DMS53 treated with DMSO at 0.1 percent for 48 hours (cell line): ENCODE results near the gene CCDC110.

Source experiments
- DNase-seq: peaks from one replicate; lab custom pipeline; 2025; ENCODE audit not compliant: unreplicated experiment; lab: John Stamatoyannopoulos, UW

Gene CCDC110

DNA sequence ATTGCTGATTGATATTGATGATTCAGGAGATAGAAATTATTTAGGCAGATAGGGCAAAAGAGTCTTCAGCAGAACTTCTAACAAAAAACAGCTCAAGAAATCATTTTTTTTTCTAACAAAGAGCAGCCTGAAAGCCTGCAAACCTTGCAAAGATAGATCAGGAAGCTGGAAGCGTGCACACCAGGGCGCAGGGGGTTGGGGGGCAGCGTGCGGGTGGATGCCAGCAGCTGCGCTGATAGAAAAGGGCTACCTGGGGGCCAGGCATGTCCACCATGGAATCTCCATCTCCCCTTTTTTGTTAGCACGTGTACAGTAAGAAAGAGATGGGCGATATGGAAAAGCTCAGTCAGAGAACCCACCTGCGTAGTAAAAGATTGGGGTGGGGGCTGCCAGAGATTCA lies 1.7 kb upstream of the CCDC110 start:
- DNase-seq: no peak

DNA sequence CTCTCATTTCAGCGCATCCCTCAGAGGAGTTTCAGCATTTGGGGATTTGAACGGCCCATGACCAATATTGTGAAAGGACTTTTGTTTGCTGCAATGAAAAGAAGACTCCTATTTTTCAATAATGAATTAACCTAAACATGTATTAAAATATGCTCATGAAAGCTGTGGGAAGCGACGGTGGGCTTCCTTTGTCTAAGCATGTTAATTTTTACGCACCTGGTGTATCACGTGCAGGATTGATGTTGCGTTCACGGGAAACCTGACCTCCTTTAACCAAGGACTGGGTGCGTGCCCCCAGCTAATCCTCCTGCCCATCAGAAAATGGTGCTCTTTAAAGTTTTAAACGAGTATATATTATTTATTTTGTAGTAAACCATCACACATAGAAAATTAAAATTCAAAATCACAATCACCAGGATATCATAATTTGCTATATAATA lies 590 bp upstream of the CCDC110 start:
- no peak for DNase-seq

DNA sequence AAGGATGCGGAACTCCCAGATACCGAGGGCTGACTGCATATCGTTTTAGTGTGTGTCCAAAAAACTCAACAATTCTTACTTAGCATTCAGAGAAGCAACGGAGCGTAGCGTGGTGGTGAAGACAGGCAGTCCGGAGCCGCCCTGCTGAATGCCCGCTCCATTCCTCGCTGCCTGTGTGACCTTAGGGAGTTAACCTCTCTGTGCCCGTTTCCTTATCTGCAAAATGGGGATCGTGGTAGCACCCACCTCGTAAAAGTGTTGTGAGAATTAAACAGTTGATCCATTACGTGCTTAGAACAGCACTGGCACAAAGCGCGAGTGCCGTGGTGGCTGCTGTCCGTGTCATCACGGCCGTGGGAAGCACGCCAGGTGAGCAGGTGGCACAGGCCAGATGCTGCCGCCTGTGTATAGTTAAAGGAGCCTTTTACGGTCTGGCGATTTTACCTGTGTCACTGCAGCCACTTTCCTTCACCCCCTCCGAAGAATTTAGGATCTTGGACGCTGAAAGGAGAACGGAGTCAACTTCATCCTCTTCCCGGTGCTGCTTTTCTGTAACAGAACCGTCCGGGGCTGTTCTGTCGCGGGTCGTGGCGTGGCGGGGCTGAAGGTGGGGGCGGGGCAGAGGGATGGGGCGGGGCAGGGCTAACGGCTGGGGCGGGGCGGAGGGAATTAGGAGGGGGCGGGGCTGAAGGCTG lies 885 bp downstream of the CCDC110 start:
- peak; percentile 63 for DNase-seq

DNA sequence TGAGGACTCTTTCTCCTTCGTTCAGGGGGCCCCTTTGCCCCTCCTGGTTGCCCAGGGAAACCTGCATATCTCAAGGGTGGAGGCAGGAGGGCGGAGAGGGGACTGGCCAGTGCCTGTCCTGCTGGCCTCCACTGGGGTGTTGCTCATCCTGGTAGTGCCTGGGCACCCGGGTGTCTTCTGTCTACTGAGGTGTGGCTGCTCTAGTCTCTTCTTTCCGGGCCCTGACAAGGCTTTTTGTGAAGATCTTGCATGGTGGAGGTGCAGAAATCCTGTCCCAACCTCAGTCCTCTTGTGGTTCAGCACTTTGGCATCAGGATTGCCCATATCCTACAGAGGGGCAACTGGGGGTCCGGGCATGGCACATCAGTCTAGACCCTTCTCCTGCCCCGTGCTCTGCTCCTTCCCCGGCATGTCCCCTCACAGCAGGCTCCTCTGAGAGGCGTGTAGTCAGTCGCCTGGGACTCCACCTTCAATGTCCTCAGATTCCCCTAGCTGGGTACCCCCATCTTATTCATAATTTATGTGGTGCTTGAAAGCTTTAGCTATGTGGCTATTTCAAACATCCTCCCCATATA lies 1.9 kb downstream of the CCDC110 start:
- no peak for DNase-seq

DNA sequence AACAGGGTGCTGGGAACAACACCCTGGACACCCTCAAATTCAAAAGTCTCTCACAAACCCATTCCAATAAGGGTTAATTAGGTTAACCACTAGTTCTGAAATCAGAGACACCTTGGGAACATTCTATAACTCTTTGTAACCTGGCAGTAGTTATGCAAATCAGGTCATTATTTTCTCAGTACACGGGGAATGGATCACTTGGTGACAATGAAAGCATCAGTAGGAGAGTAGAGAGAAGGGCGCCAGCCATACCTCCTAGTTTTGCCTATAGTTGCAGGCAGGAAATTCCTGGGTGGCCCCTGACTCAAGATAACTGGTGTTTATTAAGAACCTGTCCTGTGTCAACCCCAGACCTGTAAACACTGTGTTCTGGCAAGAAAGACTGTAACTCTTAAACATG lies 2.5 kb downstream of the CCDC110 start:
- DNase-seq: no peak

DNA sequence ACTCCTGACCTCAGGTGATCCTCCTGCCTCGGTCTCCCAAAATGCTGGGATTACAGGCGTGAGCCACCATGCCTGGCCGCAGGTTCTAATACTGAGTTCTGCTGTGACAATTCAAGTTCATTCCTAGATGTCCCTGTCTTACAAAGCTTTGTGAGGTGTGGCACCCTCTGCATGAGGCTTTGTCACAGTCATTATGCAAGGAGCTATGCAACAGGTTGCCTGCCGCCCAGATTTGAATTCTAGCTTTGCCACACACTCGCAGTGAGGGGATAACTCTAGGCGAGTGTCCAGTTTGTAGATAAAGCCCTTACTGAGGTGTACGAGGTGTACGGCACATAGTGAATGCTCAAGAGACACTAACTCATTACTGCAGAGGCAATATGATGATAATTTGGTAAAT lies 3.5 kb downstream of the CCDC110 start:
- no peak for DNase-seq

DNA sequence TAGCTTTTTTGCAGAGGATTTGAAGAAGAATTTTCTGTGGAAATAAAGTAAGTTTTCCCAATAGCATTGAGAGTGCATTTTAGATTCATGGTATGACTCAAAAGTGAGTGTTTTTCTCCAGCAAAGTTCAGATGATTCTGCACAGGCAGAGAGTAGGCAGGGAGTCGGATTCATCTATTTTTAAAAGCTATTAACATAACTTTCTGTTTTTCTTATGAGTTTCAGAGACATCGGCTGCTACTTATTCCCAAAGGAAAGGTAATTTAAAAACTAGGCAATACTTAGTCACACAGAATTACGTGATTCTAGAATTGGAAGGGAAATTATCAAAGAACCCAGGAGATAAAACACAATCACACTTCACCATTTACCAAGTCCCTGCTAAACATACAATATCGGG lies 4.4 kb downstream of the CCDC110 start:
- no peak for DNase-seq

DNA sequence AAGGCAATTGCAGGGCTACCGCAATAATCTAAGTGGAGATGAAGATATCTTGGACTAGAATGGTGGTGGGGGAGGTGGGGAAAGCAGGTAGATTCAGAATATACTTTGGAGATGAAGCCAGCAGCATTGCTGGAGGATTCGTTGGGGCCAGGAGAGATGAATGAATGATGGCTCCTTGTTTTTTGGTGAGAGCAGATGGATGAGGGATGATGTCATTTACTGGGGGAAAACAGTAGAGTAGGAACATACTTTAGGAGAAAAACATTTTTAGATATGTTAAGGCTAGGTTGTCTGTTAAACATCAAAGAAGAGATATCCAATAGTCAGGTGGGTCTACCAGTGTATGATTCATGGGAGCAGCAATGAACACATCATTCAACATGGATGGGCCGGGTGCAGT lies 5.8 kb downstream of the CCDC110 start:
- DNase-seq: no peak

DNA sequence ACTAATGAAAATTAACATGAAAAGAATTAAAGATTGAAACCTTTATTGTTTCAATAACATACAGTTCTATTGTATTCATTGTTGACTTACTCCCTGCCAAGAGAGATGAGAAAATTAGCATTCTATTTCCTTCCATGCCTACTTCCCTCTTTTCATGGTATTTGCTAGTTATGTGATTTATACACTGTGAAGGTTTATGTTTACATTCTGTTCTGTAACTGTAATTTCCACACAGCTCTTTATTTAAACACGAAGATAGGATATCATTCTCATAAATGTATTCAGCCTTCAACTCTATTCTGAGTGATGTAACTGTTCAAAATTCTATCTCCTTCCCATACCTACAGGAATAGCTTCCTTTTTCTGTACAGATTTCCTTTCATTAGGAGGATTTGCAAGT lies 6.6 kb downstream of the CCDC110 start:
- DNase-seq: no peak

DNA sequence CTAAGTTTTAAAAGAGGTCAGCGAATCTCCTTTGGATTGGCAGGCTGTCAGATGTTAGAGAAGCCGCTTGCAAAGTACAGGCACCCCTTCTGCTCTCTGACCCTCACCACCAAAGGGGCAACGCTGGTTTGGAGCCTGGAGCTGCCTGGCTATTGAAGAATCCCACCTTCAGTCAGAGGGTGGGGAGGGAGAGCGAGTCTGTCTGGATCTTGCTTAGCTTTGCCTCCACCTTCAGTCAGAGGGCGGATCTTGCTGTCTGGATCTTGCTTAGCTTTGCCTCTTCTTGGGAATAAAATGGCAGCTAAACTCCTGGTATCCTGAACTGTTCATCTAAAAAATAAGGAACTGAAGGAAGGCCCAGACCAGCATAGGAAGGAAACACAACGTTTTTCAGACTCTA lies 7.3 kb downstream of the CCDC110 start:
- DNase-seq: no peak

DNA sequence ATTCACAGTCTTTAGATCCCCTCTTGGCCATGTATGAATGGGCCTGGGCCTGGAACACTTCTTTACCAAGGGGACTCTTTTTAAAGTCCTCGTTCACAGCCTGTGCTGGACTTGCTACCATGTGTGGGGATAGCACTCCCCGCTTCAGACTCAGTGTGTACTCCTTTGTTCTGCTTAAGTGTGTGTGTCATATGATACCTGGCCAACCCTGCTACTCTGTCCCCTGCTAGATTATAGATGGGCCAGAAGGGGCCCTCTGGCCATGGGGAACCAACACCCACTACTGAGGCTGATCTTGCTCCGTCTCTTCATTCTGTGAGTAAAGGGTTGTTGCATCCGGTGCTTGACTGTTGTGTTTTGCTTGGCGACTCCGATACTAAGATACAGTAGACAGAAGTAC lies 8.0 kb downstream of the CCDC110 start:
- DNase-seq: no peak

DNA sequence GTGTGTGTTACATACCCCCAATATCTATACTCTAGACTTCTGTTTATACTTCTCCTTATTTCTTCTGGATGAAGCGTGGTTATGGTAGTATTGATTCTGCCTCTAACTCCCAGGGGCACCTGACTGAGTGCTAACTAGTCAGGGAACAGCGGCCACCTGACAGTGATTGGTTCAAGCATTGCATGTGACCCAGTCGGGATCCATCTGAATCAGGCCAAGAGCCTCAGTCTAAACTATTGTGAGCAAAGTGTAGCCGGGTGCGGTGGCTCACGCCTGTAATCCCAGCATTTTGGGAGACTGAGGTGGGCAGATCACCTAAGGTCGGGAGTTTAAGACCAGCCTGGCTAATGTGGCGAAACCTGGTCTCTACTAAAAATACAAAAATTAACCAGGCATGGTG lies 10.0 kb downstream of the CCDC110 start:
- DNase-seq: no peak

DNA sequence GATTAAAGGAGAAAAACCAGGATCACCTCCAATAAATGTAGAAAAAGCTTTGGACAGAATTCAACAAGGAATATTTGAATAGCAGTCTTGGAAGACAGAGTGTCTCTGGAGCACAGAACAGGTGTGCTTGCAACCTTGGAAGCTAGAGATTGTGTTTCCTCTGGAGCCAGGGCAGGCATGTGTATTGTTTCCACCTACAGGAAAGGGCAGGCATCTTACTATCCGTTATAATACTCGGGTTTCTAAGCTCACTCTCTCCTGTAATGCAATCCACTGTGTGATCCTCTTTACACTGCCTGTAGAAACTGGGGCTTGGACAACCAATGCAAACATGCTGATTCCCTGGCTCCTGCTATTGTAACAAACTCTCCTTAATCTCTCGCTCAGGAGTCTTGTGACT lies 14.4 kb downstream of the CCDC110 start:
- peak; percentile 44 for DNase-seq

DNA sequence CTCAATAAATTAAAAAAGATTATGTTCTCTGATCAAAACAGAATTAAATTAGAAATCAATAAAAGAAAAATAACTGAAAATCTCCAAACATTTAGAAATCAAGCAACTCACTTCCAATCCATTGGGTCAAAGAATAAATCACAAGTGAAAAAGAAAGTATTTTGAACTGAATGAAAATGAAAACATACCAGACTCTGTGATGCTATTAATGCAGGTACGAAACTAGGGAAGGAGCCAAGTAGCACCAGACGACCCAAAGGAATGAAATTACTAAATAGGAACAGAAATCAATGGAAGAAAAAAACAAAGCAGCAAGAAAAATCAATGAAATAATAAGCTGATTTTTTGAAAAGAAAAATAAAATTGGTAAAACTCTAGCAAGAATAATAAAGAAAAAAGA lies 15.4 kb downstream of the CCDC110 start:
- DNase-seq: no peak

DNA sequence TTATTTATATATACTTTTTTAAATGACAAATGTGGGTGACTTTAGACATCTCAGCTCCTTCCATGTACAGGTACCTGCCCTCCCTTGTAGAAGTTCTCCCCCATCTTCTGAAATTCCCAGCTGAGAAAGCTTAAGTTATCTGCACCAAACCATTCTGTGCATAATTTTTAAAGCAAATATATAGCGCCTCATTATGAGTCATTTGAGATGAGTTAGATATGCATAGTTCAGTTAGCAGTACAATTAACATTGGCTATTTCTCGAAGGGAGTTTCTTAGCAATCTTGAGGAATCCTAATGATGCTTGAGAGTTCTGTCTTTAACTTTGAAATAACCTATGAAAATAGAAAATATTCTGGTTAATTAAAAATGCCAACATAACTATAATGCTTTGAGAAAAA lies 26.3 kb downstream of the CCDC110 start:
- DNase-seq: no peak

DNA sequence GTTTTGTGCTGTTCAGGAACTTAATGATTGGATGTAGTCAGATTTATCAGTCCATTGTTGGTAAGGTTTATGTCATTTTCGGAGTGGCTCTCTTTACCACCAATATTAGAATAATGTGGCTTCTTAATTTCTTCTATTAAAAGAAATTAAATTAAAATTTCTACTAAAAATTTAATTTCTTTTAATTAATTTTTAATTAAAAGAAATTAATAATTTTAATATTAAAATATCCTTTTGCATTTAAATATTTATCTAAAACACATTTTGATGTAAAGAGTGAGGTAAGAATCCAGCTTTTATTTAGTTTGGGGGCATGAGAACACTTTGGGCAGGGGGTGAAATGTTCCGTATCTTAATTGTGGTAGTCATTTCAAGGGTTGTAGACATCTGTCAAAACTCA lies 30.1 kb downstream of the CCDC110 start:
- DNase-seq: no peak

DNA sequence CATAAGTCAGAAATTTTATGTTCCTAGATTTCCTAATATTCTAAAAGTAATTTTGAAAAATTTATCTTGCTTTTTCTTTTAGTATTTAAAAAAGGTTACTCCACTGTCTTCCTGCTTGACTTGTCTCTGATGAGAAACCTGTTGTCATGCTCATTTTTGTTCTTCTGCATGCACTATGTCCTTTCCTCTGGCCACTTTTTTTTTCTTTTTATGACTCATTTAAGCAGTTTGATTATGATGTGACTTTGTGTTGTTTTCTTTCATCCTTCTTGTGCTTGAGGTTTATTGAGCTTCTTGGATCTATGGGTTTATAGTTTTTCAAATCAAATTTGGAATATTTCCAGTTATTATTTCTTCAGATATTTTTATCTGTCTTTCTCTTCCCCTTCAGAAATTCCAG lies 33.7 kb downstream of the CCDC110 start:
- DNase-seq: no peak

DNA sequence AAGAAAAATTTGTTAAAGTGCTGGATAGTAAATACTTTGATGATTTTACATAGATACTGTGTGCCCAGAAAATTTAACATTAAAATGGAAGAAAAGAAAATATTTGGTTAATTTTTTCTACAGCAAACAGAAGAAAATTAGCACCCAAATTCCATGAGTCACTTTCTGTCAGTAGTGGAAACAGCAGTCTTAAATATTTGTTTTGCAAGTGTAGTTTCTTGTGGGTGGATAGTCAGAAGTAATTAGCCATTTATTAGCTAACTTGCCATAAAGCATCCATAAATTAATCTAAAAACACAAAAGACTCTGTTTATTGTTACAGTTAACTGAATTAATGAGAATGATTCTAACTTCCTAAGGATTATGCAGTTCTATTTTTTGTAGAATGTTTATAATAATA lies 36.1 kb downstream of the CCDC110 start:
- DNase-seq: no peak

DNA sequence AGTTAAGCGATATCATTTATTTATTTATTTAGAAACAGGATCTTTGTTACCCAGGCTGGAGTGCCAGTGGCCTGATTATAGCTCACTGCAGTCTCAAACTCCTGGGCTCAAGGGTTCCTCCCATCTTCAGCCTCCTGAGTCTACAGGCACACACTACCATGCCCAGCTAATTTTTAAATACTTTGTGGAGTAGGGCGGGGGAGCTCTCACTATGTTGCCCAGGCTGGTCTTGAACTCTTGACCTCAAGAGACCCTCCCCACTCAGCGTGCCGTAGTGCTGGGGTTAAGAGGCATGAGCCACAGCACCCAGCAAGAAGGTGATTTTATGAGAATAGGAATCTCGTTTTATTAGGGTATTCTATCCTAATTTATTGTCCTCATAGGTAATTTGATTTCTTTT lies 41.9 kb downstream of the CCDC110 start:
- DNase-seq: no peak

DNA sequence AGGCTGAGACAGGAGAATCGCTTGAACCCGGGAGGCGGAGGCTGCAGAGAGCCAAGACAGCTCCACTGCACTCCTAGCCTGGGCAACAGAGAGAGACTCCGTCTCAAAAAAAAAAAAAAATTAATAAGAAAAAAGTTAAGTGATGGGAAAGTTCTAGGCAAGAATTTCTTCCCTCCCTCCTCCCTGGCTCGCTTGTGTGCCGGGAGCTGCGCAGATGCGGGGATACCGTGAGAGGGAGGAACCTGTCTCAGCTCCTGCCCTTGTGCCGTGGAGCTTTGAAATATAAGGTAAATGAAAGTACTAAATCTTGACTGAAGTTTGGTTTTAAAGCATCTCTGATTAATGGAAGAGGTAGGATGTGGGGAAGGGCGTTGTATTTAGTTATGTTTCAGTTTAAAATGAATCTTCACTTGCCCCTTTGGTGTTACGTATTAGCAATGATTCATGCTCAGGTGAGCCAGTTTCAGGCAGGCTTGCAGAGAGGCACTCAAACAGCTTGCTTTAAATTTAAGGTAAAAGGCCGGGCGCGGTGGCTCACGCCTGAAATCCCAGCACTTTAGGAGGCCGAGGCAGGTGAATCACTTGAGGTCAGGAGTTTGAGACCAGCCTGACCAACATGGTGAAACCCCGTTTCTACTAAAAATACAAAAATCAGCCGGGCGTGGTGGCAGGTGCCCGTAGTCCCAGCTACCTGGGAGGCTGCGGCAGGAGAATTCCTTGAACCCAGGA lies 44.4 kb downstream of the CCDC110 start:
- no peak for DNase-seq

DNA sequence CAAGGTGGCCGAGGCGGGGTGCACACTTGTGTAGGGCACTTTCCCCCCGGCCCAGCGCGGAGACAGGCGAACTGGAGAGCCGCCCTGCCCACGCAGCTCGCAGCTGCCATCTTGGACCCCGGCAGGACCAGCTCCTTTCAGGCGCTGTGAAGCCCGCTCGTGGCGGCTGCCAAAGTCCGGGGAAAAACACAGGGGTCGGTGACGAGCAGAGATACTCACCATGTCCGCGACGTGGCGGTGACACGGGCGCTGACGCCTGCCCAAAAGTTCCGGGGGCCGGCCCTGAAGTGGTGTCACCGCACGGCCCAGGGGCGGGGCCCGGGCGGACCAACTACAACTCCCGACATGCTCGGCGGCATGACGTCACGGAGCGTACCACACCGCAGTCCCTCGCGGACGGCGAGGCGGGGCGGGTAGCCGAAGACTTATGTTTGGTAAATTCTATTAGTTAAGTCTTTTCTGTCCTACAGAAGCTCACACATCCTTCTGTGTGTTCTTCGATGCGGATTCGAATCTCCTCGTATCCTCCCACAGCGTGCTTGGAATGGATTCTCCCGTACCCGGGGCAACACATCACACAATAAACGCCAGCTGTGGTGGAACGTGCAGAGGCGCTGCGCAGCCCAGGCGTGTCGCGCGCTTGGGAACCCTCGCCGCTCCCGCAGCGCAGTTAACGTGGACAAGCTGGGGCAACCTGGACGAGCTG lies 45.7 kb downstream of the CCDC110 start, which contains the start of gene UFSP2:
Gene UFSP2, minus strand, starts transcription at position 318 of the 706 bp plus-strand sequence. Its CDS starts 96 bp downstream, at position 222.
- DNase-seq: peak; percentile 60
